Parathyroid adenoma (tissue), 2 donors: ENCODE results near the gene KRTAP4-9.
"Not testable (repeated sequence)": the region's sequence is repeated elsewhere in the genome, so short reads cannot be mapped to it uniquely, and the experiment has no call there.

ENCODE experiments used
- H2AFZ ChIP-seq: fragments of 300-600 bp; sonication (generic); one replicate; pipeline ENCODE4 v1.7.0; 2017; ENCODE audit warnings: antibody characterized with exemption, mild to moderate bottlenecking
- H3K27ac ChIP-seq: fragments of 300-600 bp; sonication (generic); one replicate; pipeline ENCODE4 v1.7.0; 2017
- H3K27me3 ChIP-seq: fragments of 300-600 bp; sonication (generic); one replicate; pipeline ENCODE4 v1.7.0; 2017; ENCODE audit warnings: low read length; ENCODE audit not compliant: control insufficient read depth, insufficient read depth
- H3K36me3 ChIP-seq: fragments of 300-600 bp; sonication (generic); one replicate; pipeline ENCODE4 v1.7.0; 2017; ENCODE audit warnings: low read length; ENCODE audit not compliant: control insufficient read depth, insufficient read depth
- H3K4me1 ChIP-seq: fragments of 300-600 bp; sonication (generic); one replicate; pipeline ENCODE4 v1.7.0; 2017; ENCODE audit warnings: control low read depth
- H3K4me2 ChIP-seq: fragments of 300-600 bp; sonication (generic); one replicate; pipeline ENCODE4 v1.7.0; 2017; ENCODE audit warnings: low read length
- H3K4me3 ChIP-seq: fragments of 300-600 bp; sonication (generic); one replicate; pipeline ENCODE4 v1.7.0; 2017; ENCODE audit warnings: low read depth, low read length
- H3K79me2 ChIP-seq: fragments of 300-600 bp; sonication (generic); one replicate; pipeline ENCODE4 v1.7.0; 2017; ENCODE audit warnings: control low read depth
- H3K9ac ChIP-seq: fragments of 300-600 bp; sonication (generic); one replicate; pipeline ENCODE4 v1.7.0; 2017; ENCODE audit warnings: mild to moderate bottlenecking
- H3K9me3 ChIP-seq: fragments of 300-600 bp; sonication (generic); one replicate; pipeline ENCODE4 v1.7.0; 2017; ENCODE audit warnings: low read length; ENCODE audit not compliant: control insufficient read depth
- TF ChIP-seq, protein P1 (sequence below): fragments of 300-600 bp; sonication (generic); IDR thresholded peaks from one replicate; pipeline ENCODE4 v1.7.0; 2017; ENCODE audit warnings: antibody characterized with exemption, mild to moderate bottlenecking
- donor health status: primary hyperparathyroidism.

KRTAP4-9 gene

DNA sequence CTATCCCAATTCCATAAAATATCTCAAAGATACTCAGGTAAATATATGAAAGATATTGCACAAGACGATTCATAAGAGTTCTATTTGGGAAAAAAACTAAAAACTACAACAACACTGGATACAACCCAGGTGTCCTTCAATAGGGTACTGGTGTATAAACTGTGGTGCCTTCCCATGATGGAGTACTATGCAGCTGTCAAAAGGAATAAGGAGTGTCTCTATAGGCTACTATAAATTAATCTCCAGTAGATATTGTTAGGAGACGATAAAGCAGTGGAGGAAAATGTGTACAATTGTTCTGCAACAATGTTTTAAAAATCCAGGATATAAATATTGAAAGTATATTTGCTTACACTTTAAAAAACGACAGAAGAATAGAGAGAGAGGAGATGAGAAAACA, 21.2 kb downstream of the KRTAP4-9 start:
- H3K79me2 ChIP-seq, result no peaks in the 10 kb centered on the region
- TF ChIP-seq, protein P1, sequence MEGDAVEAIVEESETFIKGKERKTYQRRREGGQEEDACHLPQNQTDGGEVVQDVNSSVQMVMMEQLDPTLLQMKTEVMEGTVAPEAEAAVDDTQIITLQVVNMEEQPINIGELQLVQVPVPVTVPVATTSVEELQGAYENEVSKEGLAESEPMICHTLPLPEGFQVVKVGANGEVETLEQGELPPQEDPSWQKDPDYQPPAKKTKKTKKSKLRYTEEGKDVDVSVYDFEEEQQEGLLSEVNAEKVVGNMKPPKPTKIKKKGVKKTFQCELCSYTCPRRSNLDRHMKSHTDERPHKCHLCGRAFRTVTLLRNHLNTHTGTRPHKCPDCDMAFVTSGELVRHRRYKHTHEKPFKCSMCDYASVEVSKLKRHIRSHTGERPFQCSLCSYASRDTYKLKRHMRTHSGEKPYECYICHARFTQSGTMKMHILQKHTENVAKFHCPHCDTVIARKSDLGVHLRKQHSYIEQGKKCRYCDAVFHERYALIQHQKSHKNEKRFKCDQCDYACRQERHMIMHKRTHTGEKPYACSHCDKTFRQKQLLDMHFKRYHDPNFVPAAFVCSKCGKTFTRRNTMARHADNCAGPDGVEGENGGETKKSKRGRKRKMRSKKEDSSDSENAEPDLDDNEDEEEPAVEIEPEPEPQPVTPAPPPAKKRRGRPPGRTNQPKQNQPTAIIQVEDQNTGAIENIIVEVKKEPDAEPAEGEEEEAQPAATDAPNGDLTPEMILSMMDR, result no peak
- H3K36me3 ChIP-seq, result no peaks in the 10 kb centered on the region
- H3K27ac ChIP-seq, result no peak overlapping the region
- H3K4me3 ChIP-seq, result no peak overlapping the region
- no peaks in the 10 kb centered on the region for H3K27me3 ChIP-seq
- no peak overlapping the region for H3K4me2 ChIP-seq
- H3K9me3 ChIP-seq, result no peaks in the 10 kb centered on the region
- H3K9ac ChIP-seq, result no peak overlapping the region
- H2AFZ ChIP-seq, result no peak overlapping the region
- H3K4me1 ChIP-seq, result no peaks in the 10 kb centered on the region

DNA sequence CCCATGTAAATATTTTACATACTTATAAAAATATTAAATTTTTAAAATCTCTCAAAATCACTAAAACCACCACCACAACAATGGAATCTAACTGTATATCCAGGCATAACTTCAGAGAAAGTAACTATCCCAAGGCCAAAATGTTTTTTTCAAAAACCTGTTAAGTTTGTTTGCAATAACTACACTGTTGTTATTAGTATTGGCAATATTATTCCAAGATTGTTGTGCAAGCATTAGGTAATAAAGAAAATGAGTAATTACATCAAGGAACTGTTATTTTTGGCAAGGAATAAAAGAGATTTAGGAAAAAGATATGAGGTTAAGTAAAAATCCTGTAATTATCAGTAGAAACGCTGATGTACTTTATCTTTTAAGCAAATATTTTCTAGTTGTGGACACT, 22.2 kb downstream of the KRTAP4-9 start:
- no peak overlapping the region for H3K4me2 ChIP-seq
- no peak overlapping the region for H3K9ac ChIP-seq
- no peaks in the 10 kb centered on the region for H3K36me3 ChIP-seq
- TF ChIP-seq, protein P1, result no peak
- H3K9me3 ChIP-seq, result no peaks in the 10 kb centered on the region
- no peak overlapping the region for H2AFZ ChIP-seq
- H3K27ac ChIP-seq, result no peak overlapping the region
- no peak overlapping the region for H3K4me3 ChIP-seq
- no peaks in the 10 kb centered on the region for H3K4me1 ChIP-seq
- H3K79me2 ChIP-seq, result no peaks in the 10 kb centered on the region
- no peaks in the 10 kb centered on the region for H3K27me3 ChIP-seq

DNA sequence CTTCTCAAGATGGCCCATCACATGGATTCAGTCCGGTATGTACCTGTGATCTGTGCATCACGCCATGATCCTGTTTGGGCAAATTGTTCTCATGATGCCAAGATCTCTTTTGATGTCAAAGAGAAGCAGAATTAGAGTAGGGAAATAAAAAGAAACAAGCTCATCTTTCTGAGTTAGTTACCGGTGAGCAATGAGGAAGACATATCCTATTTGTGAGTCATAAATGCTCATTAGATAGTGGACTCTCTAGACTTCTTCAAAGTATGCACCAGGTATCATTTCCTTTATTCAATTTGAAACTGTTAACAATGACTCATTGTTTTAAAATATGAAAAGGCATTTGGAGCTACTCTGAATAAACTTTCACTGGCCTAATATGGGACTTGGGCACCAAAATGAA, 26.8 kb downstream of the KRTAP4-9 start:
- TF ChIP-seq, protein P1, result no peak
- H3K4me2 ChIP-seq, result no peak overlapping the region
- H3K4me3 ChIP-seq, result no peak overlapping the region
- no peak overlapping the region for H3K9ac ChIP-seq
- H3K27ac ChIP-seq, result no peak overlapping the region
- H3K4me1 ChIP-seq, result no peaks in the 10 kb centered on the region
- H3K36me3 ChIP-seq, result no peaks in the 10 kb centered on the region
- H3K9me3 ChIP-seq, result no peaks in the 10 kb centered on the region
- H2AFZ ChIP-seq, result no peak overlapping the region
- H3K79me2 ChIP-seq, result no peaks in the 10 kb centered on the region
- no peaks in the 10 kb centered on the region for H3K27me3 ChIP-seq

DNA sequence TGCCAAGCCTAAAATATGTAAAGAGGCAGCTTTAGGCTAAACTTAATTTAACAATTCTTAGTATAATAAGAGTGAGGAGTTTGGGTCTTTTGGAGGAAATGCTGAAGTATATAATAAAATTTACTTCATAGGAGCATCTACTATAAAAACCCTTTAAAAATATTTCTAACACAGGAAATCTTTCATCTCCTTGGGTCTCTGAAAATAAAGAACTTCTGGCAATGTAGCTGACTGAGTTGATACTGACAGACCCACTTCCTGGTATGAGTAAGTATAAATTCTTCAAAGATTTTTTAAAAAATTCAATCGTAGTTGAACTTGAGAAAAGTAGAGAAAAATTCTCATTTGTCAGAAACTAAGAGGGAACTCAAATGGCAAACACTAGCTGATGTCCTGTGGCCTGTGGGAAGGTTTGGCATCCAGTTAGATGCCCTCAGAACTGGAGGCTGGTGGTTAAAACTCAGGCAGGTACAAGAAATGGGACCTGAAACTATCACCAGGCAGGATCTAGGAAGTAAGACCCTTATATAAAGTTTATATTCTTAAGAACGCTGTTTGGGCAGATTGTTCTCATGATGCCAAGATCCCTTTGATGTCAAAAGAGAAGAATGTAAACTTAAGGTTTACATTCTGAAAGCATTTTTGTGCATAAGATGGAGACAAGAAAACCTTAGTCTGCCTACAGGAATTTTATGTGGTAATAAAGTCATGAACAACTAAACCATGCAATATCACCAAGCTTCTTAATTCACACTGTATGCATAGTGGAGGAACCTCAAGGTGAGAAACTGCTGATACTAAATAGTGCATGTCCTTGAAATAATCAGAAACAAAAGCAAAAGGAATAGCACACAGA, 28.9 kb downstream of the KRTAP4-9 start:
- Histone ChIP-seq H3K4me2 (no peak overlapping the region), H3K4me1 (no peaks in the 10 kb centered on the region), H3K9me3 (no peaks in the 10 kb centered on the region), H3K27ac (no peak overlapping the region), H3K27me3 (no peaks in the 10 kb centered on the region), H3K79me2 (no peaks in the 10 kb centered on the region), H3K36me3 (no peaks in the 10 kb centered on the region), H2AFZ (no peak overlapping the region), H3K4me3 (no peak overlapping the region), H3K9ac (no peak overlapping the region)
- TF ChIP-seq, protein P1, result no peak

DNA sequence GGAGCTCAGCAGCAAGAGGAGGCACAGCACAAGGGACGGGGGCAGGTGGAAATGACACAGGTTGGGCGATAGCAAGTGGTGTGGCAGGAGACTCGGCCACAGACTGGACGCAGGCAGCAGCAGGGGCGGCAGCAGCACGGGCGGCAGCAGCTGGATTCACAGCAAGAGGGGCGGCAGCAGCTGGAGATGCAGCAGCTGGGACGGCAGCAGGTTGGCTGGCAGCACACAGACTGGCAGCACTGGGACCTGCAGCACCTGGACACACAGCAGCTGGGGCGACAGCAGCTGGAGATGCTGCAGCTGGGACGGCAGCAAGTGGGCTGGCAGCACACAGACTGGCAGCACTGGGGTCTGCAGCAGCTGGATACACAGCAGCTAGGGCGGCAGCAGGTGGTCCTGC, 34.7 kb downstream of the KRTAP4-9 start:
- H3K4me2 ChIP-seq, H3K27me3 ChIP-seq, H3K9me3 ChIP-seq, H3K36me3 ChIP-seq, H3K4me3 ChIP-seq, H3K9ac ChIP-seq, H3K4me1 ChIP-seq, H2AFZ ChIP-seq, H3K27ac ChIP-seq, H3K79me2 ChIP-seq: not testable (repeated sequence)
